GM19395 (cell line): Measurements from ENCODE around the gene CSDE1.
"Not testable (repeated sequence)": the region's sequence is repeated elsewhere in the genome, so short reads cannot be mapped to it uniquely, and the experiment has no call there.

Experiments
- ATAC-seq: cut with Tn5 transposase; IDR thresholded peaks from one replicate; pipeline ENCODE4 v1.9.1; 2021; ENCODE audit warnings: mild to moderate bottlenecking, moderate library complexity; ENCODE audit not compliant: unreplicated experiment

CSDE1 gene

DNA sequence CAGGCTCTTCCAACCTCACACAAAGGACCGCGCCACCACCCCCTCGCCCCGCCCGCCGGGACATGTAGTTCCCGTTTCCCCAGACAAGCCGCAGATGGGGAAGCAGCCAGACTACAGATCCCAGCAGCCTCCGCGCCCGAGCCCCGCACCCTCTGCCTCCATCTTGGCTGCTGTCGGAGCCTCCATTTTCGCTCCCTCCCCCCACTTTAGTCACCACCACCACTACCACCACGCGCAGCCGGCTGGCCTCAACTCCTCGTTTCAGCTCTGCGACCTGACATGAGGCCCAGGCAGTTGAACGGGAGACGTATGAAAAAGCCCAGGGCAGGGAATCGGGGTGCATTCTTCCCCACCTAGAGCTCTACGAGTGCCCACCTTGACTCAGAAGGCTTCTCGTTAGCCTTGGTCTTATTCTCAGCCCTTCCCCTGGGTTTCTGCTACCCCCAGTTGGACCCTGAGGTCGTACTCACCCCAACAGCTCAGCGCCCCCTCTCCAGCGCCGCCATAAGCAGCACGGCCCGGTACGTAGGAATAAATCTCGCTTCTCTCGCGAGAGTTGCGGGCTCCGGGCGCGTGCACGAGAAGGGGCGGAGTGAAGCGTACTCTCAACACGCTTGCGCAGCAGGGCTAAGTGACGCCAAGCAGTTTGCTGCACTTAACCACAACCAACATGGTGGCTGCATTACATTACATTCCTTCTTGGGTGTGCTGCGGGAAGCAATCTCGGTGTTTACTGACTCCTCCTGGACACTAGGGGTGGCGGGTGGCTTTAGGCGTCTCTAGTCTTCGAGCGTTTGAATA lies at the start of gene CSDE1:
CSDE1 (minus strand) TSS at position 530 of the 801 bp plus-strand sequence. CDS start 18,094 bp downstream, outside the sequence.
- peak; percentile 78 for ATAC-seq

DNA sequence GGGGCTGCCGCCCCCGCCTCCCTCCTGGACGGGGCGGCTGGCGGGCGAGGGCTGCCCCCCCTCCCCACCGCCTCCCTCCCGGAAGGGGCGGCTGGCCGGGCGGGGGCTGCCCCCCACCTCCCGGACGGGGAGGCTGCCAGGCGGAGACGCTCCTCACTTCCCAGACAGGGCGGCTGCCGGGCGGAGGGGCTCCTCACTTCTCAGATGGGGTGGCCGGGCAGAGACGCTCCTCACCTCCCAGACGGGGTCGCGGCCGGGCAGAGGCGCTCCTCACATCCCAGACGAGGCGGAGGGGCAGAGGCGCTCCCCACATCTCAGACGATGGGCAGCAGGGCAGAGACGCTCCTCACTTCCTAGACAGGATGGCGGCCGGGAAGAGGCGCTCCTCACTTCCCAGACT lies 46.7 kb upstream of the CSDE1 start:
- not testable (repeated sequence) for ATAC-seq

DNA sequence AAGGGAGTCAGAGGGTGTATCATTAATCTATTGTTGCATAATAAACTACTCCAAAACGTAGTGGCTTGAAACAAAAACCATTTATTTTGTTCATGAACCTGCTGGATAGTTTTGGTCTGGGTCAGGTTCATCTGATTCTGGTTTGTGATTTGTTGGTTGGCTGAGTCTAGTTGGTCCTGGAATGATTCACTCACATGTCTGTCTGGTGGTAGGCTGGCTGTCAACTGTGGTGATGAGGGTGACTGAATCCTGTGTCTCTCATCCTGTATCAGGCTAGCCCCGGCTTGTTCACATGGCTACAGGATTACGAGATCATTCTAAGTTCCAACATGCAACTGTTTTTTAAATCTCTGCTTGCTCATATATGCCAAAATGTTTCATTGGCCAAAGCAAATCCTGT lies 45.2 kb upstream of the CSDE1 start:
- ATAC-seq = no peak

DNA sequence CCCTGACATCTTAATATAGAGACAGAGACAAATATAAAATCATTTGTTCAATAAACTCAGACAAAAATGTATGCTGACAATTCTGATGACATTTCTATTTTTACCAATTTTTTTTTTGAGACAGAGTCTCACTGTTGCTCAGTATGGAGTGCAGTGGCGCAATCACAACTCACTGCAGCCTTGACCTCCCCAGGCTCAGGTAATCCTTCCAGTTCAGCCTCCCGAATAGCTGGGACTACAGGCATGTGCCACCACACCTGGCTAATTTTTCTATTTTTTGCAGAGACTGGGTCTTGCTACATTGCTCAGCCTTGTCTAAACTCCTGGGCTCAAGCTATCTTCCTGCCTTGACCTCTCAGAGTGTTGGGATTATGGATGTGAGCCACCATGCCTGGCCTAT lies 36.3 kb upstream of the CSDE1 start:
- ATAC-seq = no peak

- ATAC-seq = not testable (repeated sequence)
These were observed 32.8 kb upstream of the CSDE1 start for GRCh38 chr1:114790581-114790980.

DNA sequence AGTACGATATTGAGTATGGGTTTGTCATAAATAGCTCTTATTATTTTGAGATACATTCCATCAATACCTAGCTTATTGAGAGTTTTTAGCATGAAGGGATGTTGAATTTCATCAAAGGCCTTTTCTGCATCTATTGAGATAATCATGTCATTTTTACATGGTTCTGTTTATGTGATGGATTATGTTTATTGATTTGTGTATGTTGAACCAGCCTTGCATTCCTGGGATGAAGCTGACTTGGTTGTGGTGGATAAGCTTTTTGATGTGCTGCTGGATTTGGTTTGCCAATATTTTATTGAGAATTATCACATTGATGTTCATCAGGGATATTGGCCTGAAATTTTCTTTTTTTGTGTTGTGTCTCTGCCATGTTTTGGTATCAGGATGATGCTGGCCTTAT lies 28.7 kb upstream of the CSDE1 start:
- ATAC-seq = not testable (repeated sequence)

GRCh38 chr1:114782476-114782875 lies 24.7 kb upstream of the CSDE1 start:
- no peak for ATAC-seq

DNA sequence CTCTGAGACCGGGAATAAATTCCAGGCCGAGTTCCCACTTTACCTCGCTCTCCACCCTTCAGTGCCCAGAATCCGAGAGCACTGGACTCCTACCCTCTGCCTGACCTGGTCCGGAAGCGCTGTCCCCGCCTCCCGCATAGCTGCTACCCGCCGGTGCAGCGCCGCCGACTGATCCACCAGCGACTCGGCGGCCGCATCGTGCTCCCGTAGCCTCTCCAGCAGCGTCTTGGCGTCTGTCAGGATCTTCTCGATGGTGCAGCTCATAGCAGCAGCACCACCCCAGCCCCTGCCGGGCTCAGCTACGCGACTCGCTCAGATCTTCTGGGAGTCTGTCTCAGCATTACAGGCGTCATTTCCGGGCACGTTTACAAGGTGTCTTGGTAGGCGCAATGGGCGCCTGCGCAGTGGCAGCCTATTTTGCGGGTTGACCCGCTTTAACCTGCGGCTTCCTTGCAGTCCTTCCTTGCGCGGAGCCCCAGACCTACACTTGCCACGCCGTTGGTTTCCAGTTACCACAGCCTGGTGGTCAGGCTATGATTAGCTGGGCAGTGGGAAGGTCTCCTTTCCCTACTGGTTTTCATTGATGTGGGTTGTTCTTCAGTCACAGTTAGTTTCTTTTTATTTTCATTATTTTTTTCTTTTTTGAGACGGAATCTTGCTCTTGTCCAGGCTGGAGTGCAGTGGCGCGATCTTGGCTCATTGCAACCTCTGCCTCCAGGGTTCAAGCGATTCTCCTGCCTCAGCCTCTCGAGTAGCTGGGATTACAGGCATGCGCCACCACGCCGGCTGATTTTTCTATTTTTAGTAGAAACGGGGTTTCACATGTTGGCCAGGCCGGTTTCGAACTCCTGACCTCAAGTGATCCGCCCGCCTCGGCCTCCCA lies 22.8 kb upstream of the CSDE1 start, which contains the start of gene SIKE1:
SIKE1 (minus strand) TSS at position 342 of the 883 bp plus-strand sequence; CDS start at position 264, 78 bp downstream.
- peak; percentile 98 for ATAC-seq

- no peak for ATAC-seq
These were observed 21.9 kb upstream of the CSDE1 start for GRCh38 chr1:114779722-114780121.

- ATAC-seq = not testable (repeated sequence)
These were observed 18.9 kb upstream of the CSDE1 start for GRCh38 chr1:114776726-114777125.

GRCh38 chr1:114771992-114772391 lies 14.2 kb upstream of the CSDE1 start:
- ATAC-seq = no peak

GRCh38 chr1:114770989-114771388 lies 13.2 kb upstream of the CSDE1 start:
- no peak for ATAC-seq

- ATAC-seq = no peak
These were observed 6.9 kb upstream of the CSDE1 start for GRCh38 chr1:114764689-114765088.

DNA sequence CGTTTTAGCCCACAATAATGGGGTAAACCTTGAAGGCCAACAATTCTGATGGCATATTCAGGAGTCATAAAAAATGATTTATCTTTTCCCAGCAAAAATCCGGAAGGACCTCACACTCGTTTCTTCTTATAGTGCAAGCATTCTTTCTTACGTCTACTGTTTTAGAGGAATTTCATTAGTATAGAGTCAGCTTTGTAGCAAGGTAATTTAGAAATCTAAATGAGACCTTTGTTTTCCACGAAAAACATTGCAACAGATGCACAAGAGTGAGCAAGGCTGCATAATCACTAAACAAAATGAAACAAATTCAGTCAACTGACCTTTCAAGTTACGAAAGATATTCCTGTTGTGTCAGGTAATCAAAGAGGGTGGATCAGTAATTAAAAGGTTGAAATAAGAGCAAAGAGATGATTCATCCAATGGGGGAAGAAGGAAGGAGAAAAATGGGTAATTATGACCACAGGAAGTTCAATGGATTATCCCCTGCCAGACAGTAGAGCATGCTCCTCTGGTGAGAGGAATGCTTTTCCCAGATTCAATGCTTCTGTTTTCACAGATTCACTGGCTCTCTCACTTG lies 560 bp upstream of the CSDE1 start:
- no peak for ATAC-seq

DNA sequence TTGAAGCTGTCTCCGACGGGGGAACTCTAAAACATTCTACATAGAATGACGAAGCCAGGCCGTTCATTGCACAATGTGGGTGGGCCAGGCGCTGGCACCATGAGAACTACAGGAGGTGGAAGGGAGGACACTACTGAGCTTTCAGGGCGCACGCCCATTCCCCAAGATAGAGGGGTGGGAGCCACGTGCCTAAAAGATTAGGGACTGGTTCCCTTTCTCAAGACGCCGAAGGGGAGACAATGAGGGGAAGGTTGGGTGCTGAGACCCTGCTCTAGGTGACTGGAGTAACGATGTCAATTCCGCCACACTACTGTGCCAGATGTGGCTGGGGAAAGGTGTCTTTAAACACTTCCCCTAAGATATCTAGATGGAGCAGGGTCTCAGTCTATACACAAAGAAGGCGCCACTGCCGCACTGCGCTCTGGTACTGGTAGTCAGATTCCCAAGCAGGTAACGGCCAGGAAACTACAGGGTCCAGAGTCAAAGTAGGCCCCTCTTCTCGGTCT lies 782 bp downstream of the CSDE1 start:
- ATAC-seq = peak; percentile 12

DNA sequence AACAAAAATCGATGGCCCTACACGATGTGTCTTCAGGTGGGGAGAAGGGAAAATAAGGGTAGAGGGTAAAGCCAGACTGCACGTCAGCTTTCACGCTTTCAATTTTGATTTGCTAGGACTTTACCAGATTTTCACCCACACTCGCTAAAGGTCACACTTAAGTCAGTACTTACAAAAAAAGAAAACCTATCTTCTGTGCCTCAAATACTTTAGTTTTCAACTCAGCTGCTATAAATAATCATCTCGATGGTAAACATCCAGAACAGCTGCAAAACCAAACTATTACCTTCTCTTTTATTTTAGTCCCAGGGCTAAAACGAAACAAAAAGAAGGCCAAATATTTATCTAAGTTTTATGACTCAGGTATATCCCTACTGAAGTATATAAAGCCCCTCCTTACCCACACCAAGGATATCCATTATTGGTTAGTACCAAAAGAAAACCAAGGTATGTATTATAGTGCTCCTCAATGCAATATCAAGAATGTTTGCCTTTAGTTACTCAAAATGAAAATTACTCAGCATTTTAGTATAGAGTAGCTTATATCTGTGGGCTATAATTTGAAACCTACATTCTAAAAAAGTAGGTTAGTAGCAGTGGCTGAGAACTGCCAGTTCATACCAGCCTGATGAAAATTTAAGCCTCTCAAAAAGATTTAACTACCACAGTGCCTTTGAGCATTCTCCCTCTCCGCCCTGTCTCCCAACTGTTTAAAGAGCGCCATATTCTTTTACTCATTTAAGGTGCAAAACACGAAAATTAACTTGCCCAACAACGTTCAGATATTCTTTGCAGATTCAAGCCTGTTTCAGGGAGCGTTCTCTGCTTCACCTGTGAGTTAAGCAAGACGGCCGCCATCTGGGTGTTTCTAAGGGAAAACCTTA lies 1.5 kb downstream of the CSDE1 start:
- peak; percentile 48 for ATAC-seq

- ATAC-seq = no peak
These were observed 2.5 kb downstream of the CSDE1 start for GRCh38 chr1:114755006-114755931.

- not testable (repeated sequence) for ATAC-seq
These were observed 4.1 kb downstream of the CSDE1 start for GRCh38 chr1:114753702-114754101.

DNA sequence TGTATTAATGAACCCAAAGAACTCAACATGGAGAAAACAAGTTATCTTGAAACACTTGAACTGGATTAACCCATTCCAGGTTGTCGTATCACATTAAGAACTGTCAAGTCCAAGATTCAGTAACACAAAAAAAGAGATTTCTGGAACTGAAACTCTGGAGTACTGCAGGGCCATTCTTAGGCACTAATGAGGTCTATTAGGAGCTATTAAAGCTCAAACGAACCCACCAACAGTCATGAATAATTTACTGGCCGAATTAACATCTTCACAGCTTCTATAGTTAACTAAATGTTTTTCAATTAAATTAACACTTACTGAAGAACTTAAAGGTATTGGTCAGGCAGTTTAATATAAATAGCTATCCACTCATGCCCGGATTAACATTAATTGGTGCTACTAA lies 4.6 kb downstream of the CSDE1 start:
- ATAC-seq = no peak
